ENCODE data around the gene OGFOD3.
A peak's percentile ranks its signal among the peaks of the same experiment; 100 is the strongest.
"Not testable (repeated sequence)": the region's sequence is repeated elsewhere in the genome, so short reads cannot be mapped to it uniquely, and the experiment has no call there.

The OGFOD3 gene

GRCh38 chr17:82418001-82418986 is at the start of gene OGFOD3, which contains the start of gene HEXD:
Gene OGFOD3 (minus strand): TSS chr17:82418586. CDS start chr17:82418485, 101 bp downstream.
Gene HEXD (plus strand): TSS chr17:82418347. CDS start chr17:82419800, 1,453 bp downstream.
- peak; percentile 82 for DNase-seq

GRCh38 chr17:82465023-82465603 is 46.7 kb upstream of the OGFOD3 start:
- DNase-seq: no peak

GRCh38 chr17:82464567-82464929 is 46.2 kb upstream of the OGFOD3 start:
- no peak for DNase-seq

GRCh38 chr17:82463925-82464566 is 45.7 kb upstream of the OGFOD3 start:
- DNase-seq: no peak

GRCh38 chr17:82463391-82463790 is 45.0 kb upstream of the OGFOD3 start:
- DNase-seq: no peak

GRCh38 chr17:82461827-82462524 is 43.6 kb upstream of the OGFOD3 start:
- no peak for DNase-seq

GRCh38 chr17:82459936-82460335 is 41.5 kb upstream of the OGFOD3 start:
- not testable (repeated sequence) for DNase-seq

- DNase-seq: no peak
These were observed 40.6 kb upstream of the OGFOD3 start for GRCh38 chr17:82458885-82459424.

GRCh38 chr17:82458179-82458884 is 39.9 kb upstream of the OGFOD3 start, which contains the start of gene NARF:
Gene NARF (plus strand): TSS chr17:82458741. CDS start chr17:82458804, 63 bp downstream.
- peak; percentile 98 for DNase-seq

- no peak for DNase-seq
These were observed 39.5 kb upstream of the OGFOD3 start for GRCh38 chr17:82457929-82458178.

GRCh38 chr17:82457073-82457928 is 38.9 kb upstream of the OGFOD3 start:
- no peak for DNase-seq

GRCh38 chr17:82453706-82454105 is 35.3 kb upstream of the OGFOD3 start:
- DNase-seq: not testable (repeated sequence)

GRCh38 chr17:82453151-82453550 is 34.8 kb upstream of the OGFOD3 start:
- not testable (repeated sequence) for DNase-seq

GRCh38 chr17:82452162-82452561 is 33.8 kb upstream of the OGFOD3 start:
- DNase-seq: no peak

GRCh38 chr17:82450357-82451106 is 32.1 kb upstream of the OGFOD3 start, which contains the start of gene CYBC1:
Gene CYBC1 (minus strand): TSS chr17:82450752. CDS start chr17:82449254, 1,498 bp downstream.
- peak; percentile 81 for DNase-seq

GRCh38 chr17:82449883-82450356 is 31.5 kb upstream of the OGFOD3 start:
- DNase-seq: no peak

- DNase-seq: no peak
These were observed 30.9 kb upstream of the OGFOD3 start for GRCh38 chr17:82449131-82449882.

GRCh38 chr17:82447876-82448275 is 29.5 kb upstream of the OGFOD3 start:
- no peak for DNase-seq

- no peak for DNase-seq
These were observed 28.3 kb upstream of the OGFOD3 start for GRCh38 chr17:82446649-82447048.

Measured in NCI-H1105 (cell line).